HEK293 (cell line): Measurements from ENCODE around the gene MYO1C.

Experiments
- CTCF ChIA-PET: fragments of 350-600 bp; formaldehyde crosslinking; extraction: SDS; loops from one replicate; lab custom pipeline; 2021; ENCODE audit warnings: antibody characterized with exemption; lab: Yijun Ruan, JAX
- POLR2A ChIA-PET: fragments of 300-600 bp; formaldehyde crosslinking; extraction: SDS; loops from one replicate; lab custom pipeline; 2020; ENCODE audit warnings: antibody characterized with exemption, inconsistent platforms; lab: Yijun Ruan, JAX
- H3K27ac ChIP-seq: fragments of 200-500 bp; sonication (Bioruptor generic); 2 replicates; pipeline ENCODE4 v1.5.1; 2014; ENCODE audit warnings: low read depth, low read length, control low read depth, inconsistent platforms; ENCODE audit errors: extremely low read depth
- H3K36me3 ChIP-seq, 2 experiments: fragments of 200-500 bp in 1 of 2; sonication (Bioruptor generic) in 1 of 2; 1 replicate in 1 of 2; 2 replicates in 1 of 2; pipeline ENCODE4 v1.5.1; 2014 to 2017; ENCODE audit warnings: inconsistent platforms in 2 of 2, low read length in 2 of 2; ENCODE audit not compliant: control insufficient read depth in 2 of 2, insufficient read depth in 1 of 2
- H3K4me1 ChIP-seq: fragments of 200-500 bp; sonication (Bioruptor generic); 2 replicates; pipeline ENCODE4 v1.5.1; 2014; ENCODE audit warnings: mild to moderate bottlenecking, low read length, inconsistent platforms; ENCODE audit not compliant: control insufficient read depth, insufficient read depth
- H3K4me3 ChIP-seq: 2 replicates; pipeline ENCODE4 v1.5.1; 2011; ENCODE audit warnings: low read depth, mild to moderate bottlenecking, control low read depth, low read length, moderate library complexity
- H3K9me3 ChIP-seq: fragments of 200-500 bp; sonication (Bioruptor generic); 2 replicates; pipeline ENCODE4 v1.5.1; 2014; ENCODE audit warnings: low read depth, low read length, inconsistent platforms; ENCODE audit not compliant: control insufficient read depth, insufficient read depth
- BCL11B ChIP-seq: fragments of 450-650 bp; formaldehyde crosslinking; IDR thresholded peaks from 2 replicates; pipeline ENCODE4 v1.5.1; 2016; ENCODE audit warnings: low read depth, missing biosample characterization, missing genetic modification characterization
- RBAK ChIP-seq: fragments of 450-650 bp; formaldehyde crosslinking; IDR thresholded peaks from 2 replicates; pipeline ENCODE4 v1.5.1; 2016; ENCODE audit warnings: missing biosample characterization, missing genetic modification characterization
- WT1 ChIP-seq: fragments of 450-650 bp; formaldehyde crosslinking; IDR thresholded peaks from 2 replicates; pipeline ENCODE4 v1.5.1; 2016; ENCODE audit warnings: missing biosample characterization, missing genetic modification characterization
- YY1 ChIP-seq: fragments of 450-650 bp; formaldehyde crosslinking; IDR thresholded peaks from 2 replicates; pipeline ENCODE4 v1.5.1; 2018; ENCODE audit warnings: missing biosample characterization, missing genetic modification characterization
- ZBTB48 ChIP-seq: fragments of 450-650 bp; formaldehyde crosslinking; IDR thresholded peaks from 2 replicates; pipeline ENCODE4 v1.5.1; 2016; ENCODE audit warnings: missing biosample characterization, missing genetic modification characterization
- ZFP41 ChIP-seq: fragments of 450-650 bp; formaldehyde crosslinking; IDR thresholded peaks from 2 replicates; pipeline ENCODE4 v1.5.1; 2016; ENCODE audit warnings: missing biosample characterization, missing genetic modification characterization, borderline replicate concordance
- ZIC2 ChIP-seq: fragments of 450-650 bp; formaldehyde crosslinking; IDR thresholded peaks from 2 replicates; pipeline ENCODE4 v1.5.1; 2016; ENCODE audit warnings: missing biosample characterization, missing genetic modification characterization
- ZNF140 ChIP-seq: fragments of 450-650 bp; formaldehyde crosslinking; IDR thresholded peaks from 2 replicates; pipeline ENCODE4 v1.5.1; 2016; ENCODE audit warnings: missing biosample characterization, missing genetic modification characterization
- ZNF174 ChIP-seq: fragments of 450-650 bp; formaldehyde crosslinking; IDR thresholded peaks from 2 replicates; pipeline ENCODE4 v1.5.0; 2017; ENCODE audit warnings: missing biosample characterization, mild to moderate bottlenecking, missing genetic modification characterization
- ZNF175 ChIP-seq: fragments of 450-650 bp; formaldehyde crosslinking; IDR thresholded peaks from 2 replicates; pipeline ENCODE4 v1.5.1; 2016; ENCODE audit warnings: missing biosample characterization, missing genetic modification characterization
- ZNF23 ChIP-seq: fragments of 450-650 bp; formaldehyde crosslinking; IDR thresholded peaks from 2 replicates; pipeline ENCODE4 v1.5.1; 2016; ENCODE audit warnings: missing biosample characterization, missing genetic modification characterization, borderline replicate concordance
- ZNF350 ChIP-seq: fragments of 450-650 bp; formaldehyde crosslinking; IDR thresholded peaks from 2 replicates; pipeline ENCODE4 v1.5.0; 2017; ENCODE audit warnings: missing biosample characterization, mild to moderate bottlenecking, missing genetic modification characterization
- ZNF433 ChIP-seq: fragments of 450-650 bp; formaldehyde crosslinking; IDR thresholded peaks from 2 replicates; pipeline ENCODE4 v1.5.1; 2016; ENCODE audit warnings: missing biosample characterization, missing genetic modification characterization, low read depth
- ZNF501 ChIP-seq: fragments of 450-650 bp; formaldehyde crosslinking; IDR thresholded peaks from 2 replicates; pipeline ENCODE4 v1.5.1; 2016; ENCODE audit warnings: missing biosample characterization, missing genetic modification characterization
- ZNF530 ChIP-seq: fragments of 450-650 bp; formaldehyde crosslinking; IDR thresholded peaks from 2 replicates; pipeline ENCODE4 v1.5.1; 2016; ENCODE audit warnings: low read depth, missing biosample characterization, missing genetic modification characterization
- ZNF548 ChIP-seq: fragments of 450-650 bp; formaldehyde crosslinking; IDR thresholded peaks from 2 replicates; pipeline ENCODE4 v1.5.1; 2016; ENCODE audit warnings: missing biosample characterization, missing genetic modification characterization
- ZNF571 ChIP-seq: fragments of 450-650 bp; formaldehyde crosslinking; IDR thresholded peaks from 2 replicates; pipeline ENCODE4 v1.5.0; 2017; ENCODE audit warnings: missing biosample characterization, missing genetic modification characterization
- ZNF600 ChIP-seq: fragments of 450-650 bp; formaldehyde crosslinking; IDR thresholded peaks from 2 replicates; pipeline ENCODE4 v1.5.1; 2016; ENCODE audit warnings: missing biosample characterization, missing genetic modification characterization
- ZNF610 ChIP-seq: fragments of 450-650 bp; formaldehyde crosslinking; IDR thresholded peaks from 2 replicates; pipeline ENCODE4 v1.5.1; 2016; ENCODE audit warnings: missing biosample characterization, missing genetic modification characterization, borderline replicate concordance
- ZNF621 ChIP-seq: fragments of 450-650 bp; formaldehyde crosslinking; IDR thresholded peaks from 2 replicates; pipeline ENCODE4 v1.5.1; 2017; ENCODE audit warnings: missing biosample characterization, missing genetic modification characterization
- ZNF626 ChIP-seq: fragments of 450-650 bp; sonication (Bioruptor Pico); formaldehyde crosslinking; IDR thresholded peaks from 2 replicates; pipeline ENCODE4 v1.5.1; 2018; ENCODE audit warnings: missing biosample characterization, missing genetic modification characterization, inconsistent platforms
- TF ChIP-seq, protein P1 (sequence below): fragments of 450-650 bp; formaldehyde crosslinking; optimal IDR thresholded peaks from 2 replicates; pipeline ENCODE3; 2016; ENCODE audit warnings: missing biosample characterization, mild to moderate bottlenecking, missing genetic modification characterization
- TF ChIP-seq, protein P2 (sequence below): fragments of 450-650 bp; formaldehyde crosslinking; IDR thresholded peaks from 2 replicates; pipeline ENCODE4 v1.5.1; 2016; ENCODE audit warnings: missing biosample characterization, missing genetic modification characterization
- TF ChIP-seq, protein P3 (sequence below): fragments of 450-650 bp; formaldehyde crosslinking; IDR thresholded peaks from 2 replicates; pipeline ENCODE4 v1.5.1; 2016; ENCODE audit warnings: missing biosample characterization, missing genetic modification characterization
- TF ChIP-seq, protein P4 (sequence below): fragments of 450-650 bp; formaldehyde crosslinking; IDR thresholded peaks from 2 replicates; pipeline ENCODE4 v1.5.1; 2016; ENCODE audit warnings: missing biosample characterization, missing genetic modification characterization
- TF ChIP-seq, protein P5 (sequence below): fragments of 450-650 bp; formaldehyde crosslinking; IDR thresholded peaks from 2 replicates; pipeline ENCODE4 v1.5.1; 2016; ENCODE audit warnings: missing biosample characterization, missing genetic modification characterization, borderline replicate concordance

The MYO1C gene

DNA sequence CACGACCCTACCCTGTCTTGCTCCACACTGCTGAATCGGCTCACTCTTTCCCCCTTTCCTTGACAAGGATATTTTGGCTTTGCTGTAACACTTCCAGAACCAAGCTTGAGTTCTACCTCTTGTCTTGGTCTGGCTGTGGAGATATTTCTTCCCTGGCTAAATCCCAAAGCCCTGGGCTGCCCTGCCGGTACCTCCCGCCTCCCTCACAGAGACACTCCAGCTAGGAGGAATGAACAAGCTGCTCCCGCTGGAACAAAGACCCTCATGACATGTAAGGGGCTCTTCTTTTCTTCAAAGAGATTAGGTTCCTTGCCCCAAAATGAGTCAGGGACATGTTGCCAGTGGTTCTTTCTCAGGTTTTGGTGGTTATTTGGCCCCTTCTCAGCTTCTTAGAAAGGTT is 13.1 kb upstream of the MYO1C start (continued):
- TF ChIP-seq RBAK (no peak), ZNF571 (tag by site-specific recombination) (no peak), ZNF548 (tag by site-specific recombination) (no peak)
- TF ChIP-seq, protein P1, sequence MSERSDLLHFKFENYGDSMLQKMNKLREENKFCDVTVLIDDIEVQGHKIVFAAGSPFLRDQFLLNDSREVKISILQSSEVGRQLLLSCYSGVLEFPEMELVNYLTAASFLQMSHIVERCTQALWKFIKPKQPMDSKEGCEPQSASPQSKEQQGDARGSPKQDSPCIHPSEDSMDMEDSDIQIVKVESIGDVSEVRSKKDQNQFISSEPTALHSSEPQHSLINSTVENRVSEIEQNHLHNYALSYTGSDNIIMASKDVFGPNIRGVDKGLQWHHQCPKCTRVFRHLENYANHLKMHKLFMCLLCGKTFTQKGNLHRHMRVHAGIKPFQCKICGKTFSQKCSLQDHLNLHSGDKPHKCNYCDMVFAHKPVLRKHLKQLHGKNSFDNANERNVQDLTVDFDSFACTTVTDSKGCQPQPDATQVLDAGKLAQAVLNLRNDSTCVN (tag by site-specific recombination) = no peak
- TF ChIP-seq, protein P2, sequence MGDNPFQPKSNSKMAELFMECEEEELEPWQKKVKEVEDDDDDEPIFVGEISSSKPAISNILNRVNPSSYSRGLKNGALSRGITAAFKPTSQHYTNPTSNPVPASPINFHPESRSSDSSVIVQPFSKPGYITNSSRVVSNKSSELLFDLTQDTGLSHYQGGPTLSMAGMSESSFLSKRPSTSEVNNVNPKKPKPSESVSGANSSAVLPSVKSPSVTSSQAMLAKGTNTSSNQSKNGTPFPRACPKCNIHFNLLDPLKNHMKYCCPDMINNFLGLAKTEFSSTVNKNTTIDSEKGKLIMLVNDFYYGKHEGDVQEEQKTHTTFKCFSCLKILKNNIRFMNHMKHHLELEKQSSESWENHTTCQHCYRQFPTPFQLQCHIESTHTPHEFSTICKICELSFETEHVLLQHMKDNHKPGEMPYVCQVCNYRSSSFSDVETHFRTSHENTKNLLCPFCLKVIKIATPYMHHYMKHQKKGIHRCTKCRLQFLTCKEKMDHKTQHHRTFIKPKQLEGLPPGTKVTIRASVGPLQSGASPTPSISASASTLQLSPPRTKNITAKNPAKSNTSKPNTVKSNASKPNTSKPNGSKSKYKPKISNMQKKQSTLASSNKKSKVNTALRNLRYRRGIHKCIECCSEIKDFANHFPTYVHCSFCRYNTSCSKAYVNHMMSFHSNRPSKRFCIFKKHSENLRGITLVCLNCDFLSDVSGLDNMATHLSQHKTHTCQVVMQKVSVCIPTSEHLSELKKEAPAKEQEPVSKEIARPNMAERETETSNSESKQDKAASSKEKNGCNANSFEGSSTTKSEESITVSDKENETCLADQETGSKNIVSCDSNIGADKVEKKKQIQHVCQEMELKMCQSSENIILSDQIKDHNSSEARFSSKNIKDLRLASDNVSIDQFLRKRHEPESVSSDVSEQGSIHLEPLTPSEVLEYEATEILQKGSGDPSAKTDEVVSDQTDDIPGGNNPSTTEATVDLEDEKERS (tag by site-specific recombination) = no peak
- TF ChIP-seq, protein P3, sequence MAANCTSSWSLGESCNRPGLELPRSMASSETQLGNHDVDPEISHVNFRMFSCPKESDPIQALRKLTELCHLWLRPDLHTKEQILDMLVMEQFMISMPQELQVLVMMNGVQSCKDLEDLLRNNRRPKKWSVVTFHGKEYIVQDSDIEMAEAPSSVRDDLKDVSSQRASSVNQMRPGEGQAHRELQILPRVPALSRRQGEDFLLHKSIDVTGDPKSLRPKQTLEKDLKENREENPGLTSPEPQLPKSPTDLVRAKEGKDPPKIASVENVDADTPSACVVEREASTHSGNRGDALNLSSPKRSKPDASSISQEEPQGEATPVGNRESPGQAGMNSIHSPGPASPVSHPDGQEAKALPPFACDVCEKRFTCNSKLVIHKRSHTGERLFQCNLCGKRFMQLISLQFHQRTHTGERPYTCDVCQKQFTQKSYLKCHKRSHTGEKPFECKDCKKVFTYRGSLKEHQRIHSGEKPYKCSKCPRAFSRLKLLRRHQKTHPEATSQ (tag by site-specific recombination) = no peak

DNA sequence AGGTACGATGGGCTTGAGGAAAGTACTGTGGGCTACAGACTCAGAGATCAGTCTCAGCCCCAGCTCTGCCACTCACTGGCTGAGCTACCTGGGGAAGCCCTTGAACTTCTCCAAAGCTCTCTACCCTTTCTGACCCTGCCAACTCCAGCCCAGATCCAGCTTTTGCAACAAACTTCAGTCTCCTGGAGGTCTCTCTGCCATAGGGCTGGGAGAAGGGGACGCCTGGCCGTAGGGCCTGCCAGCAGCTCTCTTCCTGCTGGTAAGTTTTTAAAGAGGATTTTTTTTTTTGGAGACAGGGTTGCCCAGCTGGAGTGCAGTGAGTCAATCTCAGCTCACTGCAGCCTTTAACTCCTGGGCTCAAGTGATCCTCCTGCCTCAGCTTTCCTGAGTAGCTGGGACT is 12.4 kb upstream of the MYO1C start:
- no peak overlapping the region for H3K27ac ChIP-seq
- no peaks in the 10 kb centered on the region for H3K9me3 ChIP-seq
- no peaks in the 10 kb centered on the region for H3K4me1 ChIP-seq
- POLR2A ChIA-PET = interaction anchor here (0.6 to 1.5 kb wide), 4 partner anchors 9 to 117 kb away, joined by 3 to 8 read pairs (median 4); partner anchors contain the start of gene INPP5K
- H3K4me3 ChIP-seq = no peak overlapping the region
- TF ChIP-seq ZNF610 (tag by site-specific recombination) (no peak), ZNF175 (tag by site-specific recombination) (no peak), YY1 (tag by site-specific recombination) (no peak), ZNF530 (no peak), ZNF626 (tag by site-specific recombination) (no peak), ZNF140 (tag by site-specific recombination) (no peak), WT1 (tag by site-specific recombination) (no peak), ZNF433 (tag by site-specific recombination) (no peak), ZNF350 (tag by site-specific recombination) (no peak), ZIC2 (tag by site-specific recombination) (no peak), ZFP41 (no peak), ZNF501 (tag by site-specific recombination) (no peak), ZNF174 (no peak), ZNF600 (no peak), ZNF23 (tag by site-specific recombination) (no peak), ZNF621 (tag by site-specific recombination) (no peak), ZBTB48 (tag by site-specific recombination) (no peak), BCL11B (no peak)
- TF ChIP-seq, protein P4, sequence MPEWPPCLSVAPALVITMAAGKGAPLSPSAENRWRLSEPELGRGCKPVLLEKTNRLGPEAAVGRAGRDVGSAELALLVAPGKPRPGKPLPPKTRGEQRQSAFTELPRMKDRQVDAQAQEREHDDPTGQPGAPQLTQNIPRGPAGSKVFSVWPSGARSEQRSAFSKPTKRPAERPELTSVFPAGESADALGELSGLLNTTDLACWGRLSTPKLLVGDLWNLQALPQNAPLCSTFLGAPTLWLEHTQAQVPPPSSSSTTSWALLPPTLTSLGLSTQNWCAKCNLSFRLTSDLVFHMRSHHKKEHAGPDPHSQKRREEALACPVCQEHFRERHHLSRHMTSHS = no peak
- TF ChIP-seq, protein P5, sequence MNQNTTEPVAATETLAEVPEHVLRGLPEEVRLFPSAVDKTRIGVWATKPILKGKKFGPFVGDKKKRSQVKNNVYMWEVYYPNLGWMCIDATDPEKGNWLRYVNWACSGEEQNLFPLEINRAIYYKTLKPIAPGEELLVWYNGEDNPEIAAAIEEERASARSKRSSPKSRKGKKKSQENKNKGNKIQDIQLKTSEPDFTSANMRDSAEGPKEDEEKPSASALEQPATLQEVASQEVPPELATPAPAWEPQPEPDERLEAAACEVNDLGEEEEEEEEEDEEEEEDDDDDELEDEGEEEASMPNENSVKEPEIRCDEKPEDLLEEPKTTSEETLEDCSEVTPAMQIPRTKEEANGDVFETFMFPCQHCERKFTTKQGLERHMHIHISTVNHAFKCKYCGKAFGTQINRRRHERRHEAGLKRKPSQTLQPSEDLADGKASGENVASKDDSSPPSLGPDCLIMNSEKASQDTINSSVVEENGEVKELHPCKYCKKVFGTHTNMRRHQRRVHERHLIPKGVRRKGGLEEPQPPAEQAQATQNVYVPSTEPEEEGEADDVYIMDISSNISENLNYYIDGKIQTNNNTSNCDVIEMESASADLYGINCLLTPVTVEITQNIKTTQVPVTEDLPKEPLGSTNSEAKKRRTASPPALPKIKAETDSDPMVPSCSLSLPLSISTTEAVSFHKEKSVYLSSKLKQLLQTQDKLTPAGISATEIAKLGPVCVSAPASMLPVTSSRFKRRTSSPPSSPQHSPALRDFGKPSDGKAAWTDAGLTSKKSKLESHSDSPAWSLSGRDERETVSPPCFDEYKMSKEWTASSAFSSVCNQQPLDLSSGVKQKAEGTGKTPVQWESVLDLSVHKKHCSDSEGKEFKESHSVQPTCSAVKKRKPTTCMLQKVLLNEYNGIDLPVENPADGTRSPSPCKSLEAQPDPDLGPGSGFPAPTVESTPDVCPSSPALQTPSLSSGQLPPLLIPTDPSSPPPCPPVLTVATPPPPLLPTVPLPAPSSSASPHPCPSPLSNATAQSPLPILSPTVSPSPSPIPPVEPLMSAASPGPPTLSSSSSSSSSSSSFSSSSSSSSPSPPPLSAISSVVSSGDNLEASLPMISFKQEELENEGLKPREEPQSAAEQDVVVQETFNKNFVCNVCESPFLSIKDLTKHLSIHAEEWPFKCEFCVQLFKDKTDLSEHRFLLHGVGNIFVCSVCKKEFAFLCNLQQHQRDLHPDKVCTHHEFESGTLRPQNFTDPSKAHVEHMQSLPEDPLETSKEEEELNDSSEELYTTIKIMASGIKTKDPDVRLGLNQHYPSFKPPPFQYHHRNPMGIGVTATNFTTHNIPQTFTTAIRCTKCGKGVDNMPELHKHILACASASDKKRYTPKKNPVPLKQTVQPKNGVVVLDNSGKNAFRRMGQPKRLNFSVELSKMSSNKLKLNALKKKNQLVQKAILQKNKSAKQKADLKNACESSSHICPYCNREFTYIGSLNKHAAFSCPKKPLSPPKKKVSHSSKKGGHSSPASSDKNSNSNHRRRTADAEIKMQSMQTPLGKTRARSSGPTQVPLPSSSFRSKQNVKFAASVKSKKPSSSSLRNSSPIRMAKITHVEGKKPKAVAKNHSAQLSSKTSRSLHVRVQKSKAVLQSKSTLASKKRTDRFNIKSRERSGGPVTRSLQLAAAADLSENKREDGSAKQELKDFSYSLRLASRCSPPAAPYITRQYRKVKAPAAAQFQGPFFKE (tag by site-specific recombination) = no peak
- peaks cover 0 to 47% of the 10 kb centered on the region in 2 experiments; a peak in 1 of 3 replicates for H3K36me3 ChIP-seq
- CTCF ChIA-PET = interaction anchor here (0.6 to 1.3 kb wide), 3 partner anchors 8 to 69 kb away, joined by 3 to 4 read pairs (median 3); partner anchors contain the start of gene INPP5K
